GM19324 (cell line): ENCODE measurements around the gene GADL1.

ENCODE experiments used
- ATAC-seq: cut with Tn5 transposase; IDR thresholded peaks from one replicate; pipeline ENCODE4 v1.9.1; 2021; ENCODE audit warnings: mild to moderate bottlenecking, moderate library complexity; ENCODE audit not compliant: unreplicated experiment, low FRiP score

GADL1 gene

GRCh38 chr3:30681649-30682211, 212.7 kb downstream of the GADL1 start:
- ATAC-seq: no peak

GRCh38 chr3:30680789-30681648, 213.4 kb downstream of the GADL1 start:
- no peak for ATAC-seq

GRCh38 chr3:30679045-30679444, 215.4 kb downstream of the GADL1 start:
- ATAC-seq: no peak

GRCh38 chr3:30677347-30677685, 217.1 kb downstream of the GADL1 start:
- no peak for ATAC-seq

- no peak for ATAC-seq
Observed at GRCh38 chr3:30676424-30677346, 217.8 kb downstream of the GADL1 start.
